GM12891 (cell line): Measurements from ENCODE around the gene GNG13.
"Not testable (repeated sequence)": the region's sequence is repeated elsewhere in the genome, so short reads cannot be mapped to it uniquely, and the experiment has no call there.

Experiments used
- PAX5 ChIP-seq: IDR thresholded peaks from 2 replicates; pipeline ENCODE4 v1.6.1; 2011; ENCODE audit warnings: low read length, moderate library complexity, mild to moderate bottlenecking; ENCODE audit not compliant: insufficient read depth, severe bottlenecking
- POLR2A ChIP-seq: IDR thresholded peaks from 2 replicates; pipeline ENCODE4 v1.6.1; 2011; ENCODE audit warnings: low read depth, low read length, control low read depth
- POLR2AphosphoS5 ChIP-seq: IDR thresholded peaks from 2 replicates; pipeline ENCODE4 v1.6.1; 2011; ENCODE audit warnings: low read depth, low read length, control low read depth
- SPI1 ChIP-seq: IDR thresholded peaks from 2 replicates; pipeline ENCODE4 v1.6.1; 2011; ENCODE audit warnings: low read depth, low read length, control low read depth
- TAF1 ChIP-seq: IDR thresholded peaks from 2 replicates; pipeline ENCODE4 v1.6.1; 2011; ENCODE audit warnings: low read depth, low read length, control low read depth

DNA sequence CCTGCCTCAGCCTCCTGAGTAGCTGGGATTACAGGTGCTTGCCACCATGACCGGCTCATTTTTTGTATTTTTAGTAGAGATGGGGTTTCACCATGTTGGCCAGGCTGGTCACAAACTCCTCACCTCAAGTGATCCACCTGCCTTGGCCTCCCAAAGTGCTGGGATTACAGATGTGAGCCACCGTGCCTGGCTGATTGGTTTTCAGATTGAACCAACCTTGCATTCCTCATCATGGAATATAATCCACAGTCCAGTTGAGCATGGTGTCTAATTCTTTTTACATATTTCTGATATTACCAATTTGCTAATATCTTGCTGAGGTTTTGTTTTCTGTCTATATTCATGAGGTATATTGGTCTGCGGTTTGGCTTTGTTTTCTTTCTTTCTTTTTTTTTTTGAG, 36.3 kb upstream of the GNG13 start:
- TF ChIP-seq POLR2A, POLR2AphosphoS5, PAX5, SPI1, TAF1: not testable (repeated sequence)
